ENCODE results near the gene TRPM7.
"Not testable (repeated sequence)": the region's sequence is repeated elsewhere in the genome, so short reads cannot be mapped to it uniquely, and the experiment has no call there.

TRPM7 gene

GRCh38 chr15:50686469-50687301 lies at the start of gene TRPM7:
TRPM7 (minus strand) TSS chr15:50686797; CDS start chr15:50686533, 264 bp downstream.
- peak; percentile 61 for DNase-seq (ENCODE audit: low read depth)

- no peak for DNase-seq (ENCODE audit: low read depth)
Measured at GRCh38 chr15:50735156-50735555, 48.6 kb upstream of the TRPM7 start.

GRCh38 chr15:50726315-50726714 lies 39.7 kb upstream of the TRPM7 start:
- DNase-seq (ENCODE audit: low read depth): no peak

- DNase-seq (ENCODE audit: low read depth): no peak
Measured at GRCh38 chr15:50718700-50719125, 32.1 kb upstream of the TRPM7 start.

GRCh38 chr15:50712018-50712417 lies 25.4 kb upstream of the TRPM7 start:
- DNase-seq (ENCODE audit: low read depth): no peak

GRCh38 chr15:50710585-50710984 lies 24.0 kb upstream of the TRPM7 start:
- no peak for DNase-seq (ENCODE audit: low read depth)

- no peak for DNase-seq (ENCODE audit: low read depth)
Measured at GRCh38 chr15:50707878-50708427, 21.4 kb upstream of the TRPM7 start.

GRCh38 chr15:50702762-50703334 lies 16.3 kb upstream of the TRPM7 start:
- DNase-seq (ENCODE audit: low read depth): no peak

- DNase-seq (ENCODE audit: low read depth): no peak
Measured at GRCh38 chr15:50698101-50698500, 11.5 kb upstream of the TRPM7 start.

GRCh38 chr15:50697109-50697797 lies 10.7 kb upstream of the TRPM7 start:
- no peak for DNase-seq (ENCODE audit: low read depth)

GRCh38 chr15:50694634-50695165 lies 8.1 kb upstream of the TRPM7 start:
- not testable (repeated sequence) for DNase-seq (ENCODE audit: low read depth)

- no peak for DNase-seq (ENCODE audit: low read depth)
Measured at GRCh38 chr15:50687302-50687902, 805 bp upstream of the TRPM7 start.

- DNase-seq (ENCODE audit: low read depth): no peak
Measured at GRCh38 chr15:50685976-50686468, 575 bp downstream of the TRPM7 start.

GRCh38 chr15:50685191-50685975 lies 1.2 kb downstream of the TRPM7 start:
- no peak for DNase-seq (ENCODE audit: low read depth)

GRCh38 chr15:50681467-50681866 lies 5.1 kb downstream of the TRPM7 start:
- no peak for DNase-seq (ENCODE audit: low read depth)

- peak; percentile 60 for DNase-seq (ENCODE audit: low read depth)
Measured at GRCh38 chr15:50676799-50677483, 9.7 kb downstream of the TRPM7 start.

- DNase-seq (ENCODE audit: low read depth): peak; percentile 13
Measured at GRCh38 chr15:50675535-50676144, 11.0 kb downstream of the TRPM7 start.

GRCh38 chr15:50670115-50670514 lies 16.5 kb downstream of the TRPM7 start:
- DNase-seq (ENCODE audit: low read depth): no peak

- DNase-seq (ENCODE audit: low read depth): no peak
Measured at GRCh38 chr15:50669611-50670010, 17.0 kb downstream of the TRPM7 start.

GRCh38 chr15:50665938-50666337 lies 20.7 kb downstream of the TRPM7 start:
- no peak for DNase-seq (ENCODE audit: low read depth)

Measured in GM04503 (cell line).